Mesenchymal stem cell (in vitro differentiated cells and primary cell): ENCODE measurements around the gene EPHA2.
"Not testable (repeated sequence)": the region's sequence is repeated elsewhere in the genome, so short reads cannot be mapped to it uniquely, and the experiment has no call there.

Experiments used
- DNase-seq: peaks from one replicate; pipeline ENCODE4 v3.0.0-alpha.2; 2013
- H2AFZ ChIP-seq: one replicate; pipeline ENCODE4 v1.6.1; 2013; ENCODE audit warnings: low read depth, mild to moderate bottlenecking, control low read depth, inconsistent platforms, low read length, moderate library complexity
- H2AK5ac ChIP-seq: 2 replicates; pipeline ENCODE4 v1.6.1; 2013; ENCODE audit warnings: low read length, moderate library complexity, mild to moderate bottlenecking, inconsistent platforms; ENCODE audit not compliant: severe bottlenecking
- H2BK120ac ChIP-seq: one replicate; pipeline ENCODE4 v1.6.1; 2013; ENCODE audit warnings: low read depth, mild to moderate bottlenecking, inconsistent platforms, low read length, moderate library complexity
- H2BK12ac ChIP-seq, 2 experiments: one replicate each; pipeline ENCODE4 v1.6.1; 2013; ENCODE audit warnings: inconsistent platforms in 2 of 2, low read length in 2 of 2, mild to moderate bottlenecking in 2 of 2, moderate library complexity in 2 of 2, control low read depth in 1 of 2
- H2BK15ac ChIP-seq: one replicate; pipeline ENCODE4 v1.6.1; 2013; ENCODE audit warnings: mild to moderate bottlenecking, low read depth, inconsistent platforms; ENCODE audit not compliant: poor library complexity, severe bottlenecking
- H2BK5ac ChIP-seq: 2 replicates; pipeline ENCODE4 v1.6.1; 2013; ENCODE audit warnings: low read depth, mild to moderate bottlenecking, low read length, control low read depth, inconsistent platforms; ENCODE audit not compliant: poor library complexity, severe bottlenecking
- H3K14ac ChIP-seq, 2 experiments: one replicate each; pipeline ENCODE4 v1.6.1; 2013; ENCODE audit warnings: inconsistent platforms in 2 of 2, low read length in 2 of 2, control low read depth in 1 of 2, mild to moderate bottlenecking in 1 of 2, moderate library complexity in 1 of 2
- H3K18ac ChIP-seq, 2 experiments: one replicate each; pipeline ENCODE4 v1.6.1; 2013; ENCODE audit warnings: inconsistent platforms in 2 of 2, low read length in 2 of 2, control low read depth in 1 of 2, low read depth in 1 of 2, mild to moderate bottlenecking in 1 of 2
- H3K23ac ChIP-seq, 2 experiments: one replicate each; pipeline ENCODE4 v1.6.1; 2013; ENCODE audit warnings: inconsistent platforms in 2 of 2, low read length in 2 of 2, mild to moderate bottlenecking in 2 of 2, moderate library complexity in 2 of 2, control low read depth in 1 of 2
- H3K27ac ChIP-seq: 2 replicates; pipeline ENCODE4 v1.5.1; 2013; ENCODE audit warnings: mild to moderate bottlenecking, moderate library complexity, low read length, control low read depth, inconsistent platforms; ENCODE audit not compliant: poor library complexity, severe bottlenecking
- H3K27me3 ChIP-seq, 2 experiments: 2 replicates each; pipeline versions ENCODE4 v1.6.1 to v1.7.0; 2013; ENCODE audit warnings: low read length in 2 of 2, mild to moderate bottlenecking in 2 of 2, moderate library complexity in 2 of 2, control low read depth in 1 of 2, inconsistent platforms in 1 of 2; ENCODE audit not compliant: control insufficient read depth in 1 of 2, insufficient read depth in 1 of 2
- H3K36me3 ChIP-seq, 2 experiments: 2 replicates each; pipeline versions ENCODE4 v1.6.1 to v1.7.0; 2013; ENCODE audit warnings: low read length in 2 of 2, control low read depth in 1 of 2, inconsistent platforms in 1 of 2, low read depth in 1 of 2, mild to moderate bottlenecking in 1 of 2; ENCODE audit not compliant: insufficient read depth in 2 of 2, control insufficient read depth in 1 of 2
- H3K4ac ChIP-seq, 2 experiments: one replicate each; pipeline ENCODE4 v1.6.1; 2013; ENCODE audit warnings: inconsistent platforms in 2 of 2, low read length in 2 of 2, mild to moderate bottlenecking in 2 of 2, moderate library complexity in 2 of 2, control low read depth in 1 of 2, low read depth in 1 of 2
- H3K4me1 ChIP-seq: 2 replicates; pipeline ENCODE4 v1.6.1; 2013; ENCODE audit warnings: low read depth, low read length, control low read depth; ENCODE audit not compliant: control insufficient read depth, insufficient read depth
- H3K4me2 ChIP-seq: 2 replicates; pipeline ENCODE4 v1.6.1; 2013; ENCODE audit warnings: low read length, mild to moderate bottlenecking, inconsistent platforms; ENCODE audit not compliant: poor library complexity, severe bottlenecking
- H3K4me3 ChIP-seq, 2 experiments: 2 replicates each; pipeline versions ENCODE4 v1.5.1 to v1.7.0; 2013; ENCODE audit warnings: low read length in 2 of 2, mild to moderate bottlenecking in 2 of 2, control low read depth in 1 of 2, low read depth in 1 of 2; ENCODE audit not compliant: insufficient read depth in 1 of 2
- H3K79me1 ChIP-seq: replicated peaks from 2 replicates; pipeline ENCODE4 v1.6.1; 2013; ENCODE audit warnings: mild to moderate bottlenecking, control low read depth, low read length, inconsistent platforms; ENCODE audit not compliant: poor library complexity, severe bottlenecking
- H3K9ac ChIP-seq: 2 replicates; pipeline ENCODE4 v1.7.0; 2013; ENCODE audit warnings: mild to moderate bottlenecking, low read length, moderate library complexity
- H3K9me3 ChIP-seq: 2 replicates; pipeline ENCODE4 v1.7.0; 2013; ENCODE audit warnings: mild to moderate bottlenecking, low read length; ENCODE audit not compliant: control insufficient read depth
- H4K8ac ChIP-seq: one replicate; pipeline ENCODE4 v1.6.1; 2013; ENCODE audit warnings: inconsistent platforms, mild to moderate bottlenecking, low read length, moderate library complexity
- H4K91ac ChIP-seq: one replicate; pipeline ENCODE4 v1.6.1; 2013; ENCODE audit warnings: mild to moderate bottlenecking, low read length, inconsistent platforms
- WGBS: methylation state at CpG from one replicate; pipeline ENCODE4 v1.1.7; 2013; ENCODE audit warnings: mixed read lengths; 5-methylcytosine and 5-hydroxymethylcytosine counted together

EPHA2 gene

DNA sequence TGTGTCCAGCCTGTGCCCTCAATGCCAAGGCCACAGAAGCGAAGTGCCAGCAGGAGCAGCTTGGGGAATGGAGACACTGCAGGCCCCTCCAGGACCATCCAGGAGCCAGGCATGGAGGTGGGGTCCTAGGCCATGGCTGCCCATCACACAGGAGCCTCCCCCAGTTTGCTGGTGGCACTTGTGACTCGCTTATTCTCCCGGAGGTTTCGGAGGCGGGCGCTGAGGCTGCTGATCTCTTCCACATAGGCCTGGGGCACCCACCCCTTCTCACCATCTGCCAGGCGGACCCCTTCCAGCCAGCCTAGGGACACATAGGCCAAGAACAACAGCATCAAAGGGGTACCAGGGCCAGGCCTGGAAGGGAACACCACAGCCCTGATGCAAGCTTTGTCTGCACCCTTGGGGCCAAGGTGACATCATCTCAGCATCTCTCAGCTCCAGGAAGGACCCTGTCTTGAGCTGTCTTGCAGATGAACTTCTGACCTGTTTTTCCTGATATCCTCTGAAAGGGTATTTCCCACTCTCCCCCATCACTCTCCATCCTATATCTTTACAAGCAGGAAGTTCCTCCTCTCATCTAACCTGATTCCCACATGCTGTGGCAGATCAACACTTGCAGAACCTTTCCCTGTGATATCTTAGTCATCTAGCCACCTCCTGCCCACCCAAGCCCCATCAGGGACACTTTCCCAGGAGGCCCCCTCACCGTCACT is 42.7 kb upstream of the EPHA2 start:
- Histone ChIP-seq H2BK120ac (no peak overlapping the region), H3K4me1 (no peaks in the 10 kb centered on the region), H3K79me1 (no peaks in the 10 kb centered on the region), H2AFZ (no peak overlapping the region), H4K91ac (no peak overlapping the region), H3K4me2 (no peak overlapping the region), H3K27ac (no peak overlapping the region), H2BK15ac (no peak overlapping the region), H3K23ac (no peak overlapping the region), H2BK12ac (no peak overlapping the region), H3K9me3 (no peaks in the 10 kb centered on the region), H2AK5ac (no peak overlapping the region), H3K4ac (no peak overlapping the region), H3K27me3 (peaks cover 0 to 2% of the 10 kb centered on the region in 2 experiments), H3K4me3 (no peak overlapping the region), H3K14ac (no peak overlapping the region), H3K36me3 (peaks cover 0 to 28% of the 10 kb centered on the region in 2 experiments), H3K18ac (no peak overlapping the region), H4K8ac (no peak overlapping the region), H2BK5ac (no peak overlapping the region), H3K9ac (no peak overlapping the region)
- DNase-seq = no peak
- 93% methylated on average over 8 of the region's 8 CpGs for WGBS

DNA sequence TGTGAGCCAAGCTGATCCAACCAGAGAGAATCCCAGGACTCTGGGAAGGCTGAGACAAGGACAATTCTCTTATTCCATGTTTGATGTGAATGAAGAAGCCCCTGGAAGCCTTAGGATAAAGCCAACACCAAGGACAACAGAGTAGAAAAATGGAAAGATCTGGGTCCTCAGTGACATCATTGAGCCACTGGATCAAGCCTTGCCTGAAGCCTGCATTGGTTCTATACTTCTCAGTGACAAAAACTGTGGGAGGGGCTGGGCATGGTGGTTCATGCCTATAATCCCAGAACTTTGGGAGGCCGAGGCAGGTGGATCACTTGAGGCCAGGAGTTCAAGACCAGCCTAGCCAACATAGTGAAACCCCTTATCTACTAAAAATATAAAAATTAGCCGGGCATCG is 41.0 kb upstream of the EPHA2 start:
- H2AK5ac ChIP-seq = no peak overlapping the region
- no peaks in the 10 kb centered on the region for H3K4me1 ChIP-seq
- H2BK5ac ChIP-seq = no peak overlapping the region
- no peak for DNase-seq
- H4K8ac ChIP-seq = no peak overlapping the region
- H3K27ac ChIP-seq = no peak overlapping the region
- H2BK12ac ChIP-seq = no peak overlapping the region
- H3K4me2 ChIP-seq = no peak overlapping the region
- no peak overlapping the region for H3K4ac ChIP-seq
- peaks cover 0 to 2% of the 10 kb centered on the region in 2 experiments for H3K27me3 ChIP-seq
- no peak overlapping the region for H3K4me3 ChIP-seq
- H3K18ac ChIP-seq = no peak overlapping the region
- no peaks in the 10 kb centered on the region for H3K79me1 ChIP-seq
- H4K91ac ChIP-seq = no peak overlapping the region
- no peak overlapping the region for H3K23ac ChIP-seq
- H3K14ac ChIP-seq = no peak overlapping the region
- peaks cover 0 to 21% of the 10 kb centered on the region in 2 experiments for H3K36me3 ChIP-seq
- 91% methylated on average over 2 of the region's 3 CpGs for WGBS
- no peak overlapping the region for H2BK120ac ChIP-seq
- no peak overlapping the region for H3K9ac ChIP-seq
- H3K9me3 ChIP-seq = no peaks in the 10 kb centered on the region
- no peak overlapping the region for H2AFZ ChIP-seq
- H2BK15ac ChIP-seq = no peak overlapping the region

DNA sequence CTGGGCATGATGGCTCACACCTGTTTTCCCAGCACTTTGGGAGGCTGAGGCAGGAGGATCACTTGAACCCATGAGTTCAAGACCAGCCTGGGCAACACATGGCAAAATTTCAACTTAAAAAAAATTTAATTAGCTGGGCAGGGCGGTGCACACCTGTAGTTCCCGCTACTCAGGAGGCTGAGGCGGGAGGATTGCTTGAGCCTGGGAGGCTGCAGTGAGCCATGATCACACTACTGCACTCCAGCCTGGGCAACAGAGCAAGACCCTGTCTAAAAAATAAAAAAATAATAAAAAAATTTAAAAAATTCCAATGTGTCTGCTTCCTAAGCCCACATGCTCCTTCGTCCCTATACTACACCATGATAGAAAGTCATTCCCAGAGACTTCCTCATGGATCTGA is 40.3 kb upstream of the EPHA2 start:
- not testable (repeated sequence) for H3K9ac ChIP-seq, DNase-seq, H3K4ac ChIP-seq, H3K27me3 ChIP-seq, H3K27ac ChIP-seq, H2BK15ac ChIP-seq, H2AK5ac ChIP-seq, H4K91ac ChIP-seq, H3K4me2 ChIP-seq, H3K79me1 ChIP-seq, H3K4me3 ChIP-seq, H3K18ac ChIP-seq, H2BK5ac ChIP-seq, H2AFZ ChIP-seq, H3K14ac ChIP-seq, H3K9me3 ChIP-seq, H2BK120ac ChIP-seq, H2BK12ac ChIP-seq, H3K23ac ChIP-seq, H4K8ac ChIP-seq, H3K4me1 ChIP-seq
- 93% methylated on average over 4 of the region's 4 CpGs for WGBS
- H3K36me3 ChIP-seq = peaks cover 0 to 14% of the 10 kb centered on the region in 2 experiments

DNA sequence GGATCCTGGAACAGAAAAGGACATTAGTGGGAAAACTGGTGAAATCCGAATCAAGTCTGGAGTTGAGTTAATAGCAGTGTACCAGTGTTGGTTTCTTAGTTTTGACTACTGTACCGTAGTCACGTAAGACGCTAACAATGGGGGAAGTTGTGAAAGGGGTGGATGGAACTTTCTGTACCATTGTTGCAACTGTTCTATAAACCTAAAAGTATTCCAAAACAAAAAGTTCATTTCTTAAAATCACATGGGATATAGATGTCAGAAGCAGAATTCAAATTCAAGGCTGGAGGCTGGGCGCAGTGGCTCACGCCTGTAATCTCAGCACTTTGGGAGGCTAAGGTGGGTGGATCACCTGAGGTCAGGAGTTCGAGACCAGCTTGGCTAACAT is 39.6 kb upstream of the EPHA2 start:
- no peak for DNase-seq
- WGBS = 98% methylated on average over 6 of the region's 7 CpGs
- H3K4me1 ChIP-seq = peaks cover 3% of the 10 kb centered on the region
- H2AFZ ChIP-seq = no peak overlapping the region
- H3K9me3 ChIP-seq = no peaks in the 10 kb centered on the region
- no peak overlapping the region for H3K23ac ChIP-seq
- peaks cover 0 to 13% of the 10 kb centered on the region in 2 experiments for H3K36me3 ChIP-seq
- no peak overlapping the region for H2BK12ac ChIP-seq
- no peak overlapping the region for H3K9ac ChIP-seq
- H2BK15ac ChIP-seq = no peak overlapping the region
- H2BK120ac ChIP-seq = no peak overlapping the region
- H3K18ac ChIP-seq = no peak overlapping the region
- H2AK5ac ChIP-seq = no peak overlapping the region
- H3K27me3 ChIP-seq = peaks cover 0 to 8% of the 10 kb centered on the region in 2 experiments
- H4K8ac ChIP-seq = no peak overlapping the region
- no peak overlapping the region for H3K4ac ChIP-seq
- no peak overlapping the region for H3K4me3 ChIP-seq
- H4K91ac ChIP-seq = no peak overlapping the region
- no peak overlapping the region for H3K27ac ChIP-seq
- H3K14ac ChIP-seq = no peak overlapping the region
- H2BK5ac ChIP-seq = no peak overlapping the region
- no peak overlapping the region for H3K4me2 ChIP-seq
- no peaks in the 10 kb centered on the region for H3K79me1 ChIP-seq
